ENCODE measurements around the gene GPR85.
"Not testable (repeated sequence)": the region's sequence is repeated elsewhere in the genome, so short reads cannot be mapped to it uniquely, and the experiment has no call there.

GPR85 gene

GRCh38 chr7:113083816-113084495 is 2.7 kb downstream of the GPR85 start:
- FAIRE-seq, result no peak

- FAIRE-seq, result no peak
Observed at GRCh38 chr7:113083132-113083815, 3.4 kb downstream of the GPR85 start.

- FAIRE-seq, result no peak
Observed at GRCh38 chr7:113078331-113078730, 8.3 kb downstream of the GPR85 start.

- FAIRE-seq, result no peak
Observed at GRCh38 chr7:113076703-113077102, 9.9 kb downstream of the GPR85 start.

- no peak for FAIRE-seq
Observed at GRCh38 chr7:113071465-113071864, 15.2 kb downstream of the GPR85 start.

- no peak for FAIRE-seq
Observed at GRCh38 chr7:113062499-113062898, 24.1 kb downstream of the GPR85 start.

GRCh38 chr7:113060100-113060499 is 26.5 kb downstream of the GPR85 start:
- FAIRE-seq, result no peak

- no peak for FAIRE-seq
Observed at GRCh38 chr7:113054938-113055337, 31.7 kb downstream of the GPR85 start.

- FAIRE-seq, result not testable (repeated sequence)
Observed at GRCh38 chr7:113054272-113054671, 32.4 kb downstream of the GPR85 start.

- FAIRE-seq, result not testable (repeated sequence)
Observed at GRCh38 chr7:113049221-113049620, 37.4 kb downstream of the GPR85 start.

GRCh38 chr7:113046453-113046852 is 40.2 kb downstream of the GPR85 start:
- no peak for FAIRE-seq

GRCh38 chr7:113045379-113045778 is 41.2 kb downstream of the GPR85 start:
- no peak for FAIRE-seq

- FAIRE-seq, result no peak
Observed at GRCh38 chr7:113044394-113044793, 42.2 kb downstream of the GPR85 start.

GRCh38 chr7:113040849-113041248 is 45.8 kb downstream of the GPR85 start:
- FAIRE-seq, result no peak

GRCh38 chr7:113033959-113034358 is 52.7 kb downstream of the GPR85 start:
- FAIRE-seq, result no peak

Data from islet of Langerhans (tissue), 1 donor.